Left colon (tissue), 2 donors: ENCODE results near the gene DIP2B. TPM values are rescaled to one million over a fixed set of nuclear protein-coding genes. Genes with fewer than 3 reads are reported as not detected.
A peak's percentile ranks its signal among the peaks of the same experiment; 100 is the strongest.

ENCODE experiments used
- ATAC-seq: fragments of 200-7000 bp; cut with Tn5 transposase; one replicate; pipeline ENCODE4 v1.9.1; 2020; ENCODE audit warnings: mild to moderate bottlenecking, moderate library complexity
- DNase-seq, 2 donors: peaks; one replicate each; pipeline ENCODE4 v3.0.0-alpha.2; 2020
- intact Hi-C, 2 donors: fragments of 100-400 bp; cut with DNase I in 1 of 2; cut with micrococcal nuclease in 1 of 2; formaldehyde crosslinking; loops; one replicate each; pipeline versions ENCODE4 v1.11.2 to v1.14.0; 2022; cut with DNase I, micrococcal nuclease
- total RNA-seq, 2 donors: library from RNA; stranded (reverse); fragmentation: NEBNext Ultra II Directional; extraction: Animal tissue kit (Norgen Biotek cat#: 25700); gene quantifications; one replicate each; pipeline ENCODE4 v1.2.1, GENCODE V29; 2021
- donor health status: DM: no; HTN: no; CAD: no.
- donor health status: DM: yes; HTN: yes; CAD: no.

Gene DIP2B
- total RNA-seq, 2 donors from 2014 or later, result 33.5 to 37.7 TPM

DNA sequence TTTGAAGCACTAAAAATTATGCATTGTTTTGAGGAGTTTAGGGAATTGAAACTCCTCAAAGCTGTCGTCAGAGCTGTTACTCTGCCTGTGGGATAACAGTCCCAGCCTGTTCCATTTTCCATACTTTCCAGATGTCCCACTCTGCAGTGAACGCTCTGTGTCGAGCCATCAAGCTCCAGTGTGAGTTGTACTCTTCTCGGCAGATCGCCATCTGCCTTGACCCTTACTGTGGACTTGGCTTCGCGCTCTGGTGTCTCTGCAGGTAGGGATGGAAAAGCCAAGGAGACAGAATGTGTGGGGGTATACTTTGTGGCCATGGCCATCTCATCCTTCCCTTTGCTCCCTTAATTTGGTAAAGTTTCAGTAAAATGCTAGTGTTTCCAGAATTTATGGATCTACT lies 223.6 kb downstream of the DIP2B start:
- DNase-seq (no peak), ATAC-seq (no peak)
- intact Hi-C loops, result no loop called here

DNA sequence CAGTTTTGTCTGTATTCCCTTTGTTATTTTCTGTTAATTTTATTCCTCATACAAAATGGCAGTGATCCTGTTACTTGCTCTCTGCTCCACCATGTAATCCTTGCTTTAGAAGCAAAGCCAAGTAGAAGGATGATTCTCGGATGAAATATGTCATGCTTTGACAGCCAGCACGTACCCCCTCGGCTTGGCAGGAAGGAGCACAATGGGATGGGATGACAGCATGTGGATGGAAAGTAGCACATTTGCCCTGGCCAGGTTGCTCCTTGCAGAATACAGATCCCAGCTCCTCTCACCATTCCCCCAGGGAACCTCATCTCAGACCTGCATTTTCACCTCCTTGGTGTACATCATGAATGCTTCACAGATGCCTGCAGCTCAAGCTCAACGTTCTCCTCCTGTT lies 224.1 kb downstream of the DIP2B start:
- intact Hi-C loops, result no loop called here
- no peak for DNase-seq
- no peak for ATAC-seq

DNA sequence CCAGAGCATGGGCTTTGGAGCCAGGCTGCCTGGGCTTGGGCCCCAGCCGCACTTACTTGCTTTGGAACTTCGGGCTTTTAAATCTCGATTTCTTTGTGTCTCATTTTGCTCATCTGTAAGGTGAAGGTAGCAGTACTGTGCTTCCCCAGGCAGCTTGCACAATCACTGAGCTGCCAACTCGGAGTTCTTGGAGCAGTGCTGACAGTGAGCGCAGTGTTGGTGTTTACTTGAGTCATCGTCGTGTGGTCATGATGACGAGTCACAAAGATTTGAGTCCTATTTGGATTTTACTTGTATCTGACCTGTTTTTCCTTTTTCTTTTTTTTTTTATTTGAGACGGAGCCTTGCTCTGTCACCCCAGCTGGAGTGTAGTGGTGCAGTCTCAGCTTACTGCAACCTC lies 227.8 kb downstream of the DIP2B start:
- ATAC-seq (no peak), DNase-seq (no peak)
- intact Hi-C loops, result no loop called here

DNA sequence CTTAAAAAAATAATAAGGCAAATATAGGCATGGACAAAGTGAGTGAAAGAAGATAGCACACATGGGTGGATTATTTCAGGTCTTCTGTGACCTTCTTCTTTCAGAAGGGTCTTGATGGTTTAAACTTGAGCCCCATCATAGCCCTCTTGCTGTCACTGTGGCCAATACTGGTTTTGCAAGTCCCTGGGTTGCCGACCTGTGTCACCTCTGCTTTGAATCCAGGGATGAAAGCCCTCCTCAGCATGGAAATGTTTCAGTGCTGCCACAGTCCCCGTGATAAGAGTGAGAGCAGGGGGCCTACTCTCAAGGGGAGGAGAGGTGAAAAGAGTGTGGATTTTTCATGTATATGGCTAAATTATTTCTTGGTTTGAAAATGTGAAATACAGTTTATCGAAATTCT lies 228.9 kb downstream of the DIP2B start:
- DNase-seq (no peak), ATAC-seq (no peak)
- intact Hi-C loops, result no loop called here

DNA sequence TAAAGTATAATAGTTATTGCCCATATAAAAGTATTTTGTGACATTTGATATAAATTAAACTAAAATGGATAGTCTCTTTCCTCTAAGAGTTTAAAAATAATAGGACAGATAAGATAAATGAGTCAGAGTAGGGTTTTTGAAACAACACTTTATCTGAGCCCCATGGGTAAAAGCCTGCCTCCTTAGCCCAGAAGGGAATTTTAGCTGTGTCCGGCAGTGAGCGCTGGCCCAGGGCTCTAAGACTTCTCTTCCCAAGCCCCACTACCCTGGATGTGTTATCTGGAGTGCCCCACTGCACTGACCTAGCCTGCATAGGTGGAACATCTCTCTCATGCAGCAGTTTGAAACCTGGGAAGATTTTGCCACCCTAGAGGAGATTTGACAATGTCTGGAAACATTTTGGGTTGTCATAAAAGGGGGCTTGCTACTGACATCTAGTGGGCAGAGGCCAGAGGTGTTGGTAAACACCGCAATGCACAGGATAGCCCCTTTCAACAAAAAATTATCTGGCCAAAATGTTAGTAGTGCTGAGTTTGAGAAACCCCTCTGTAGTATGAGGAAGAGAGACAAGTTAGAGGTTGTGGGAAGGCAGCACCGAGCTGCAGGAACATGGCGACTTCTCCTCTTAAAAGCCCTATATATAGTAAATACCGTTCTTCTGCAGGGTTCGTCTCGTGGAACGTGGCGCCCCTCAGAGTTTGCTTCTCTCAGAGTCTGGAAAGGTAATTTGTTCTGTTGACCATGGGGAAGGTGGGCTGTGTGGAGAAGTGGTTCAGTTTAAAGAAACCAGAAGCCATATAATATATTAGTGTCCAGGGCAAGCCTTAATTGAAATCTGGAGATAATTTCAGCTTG lies 229.9 kb downstream of the DIP2B start:
- ATAC-seq (peak; percentile 28), DNase-seq (no peak)
- intact Hi-C loops, result no loop called here

DNA sequence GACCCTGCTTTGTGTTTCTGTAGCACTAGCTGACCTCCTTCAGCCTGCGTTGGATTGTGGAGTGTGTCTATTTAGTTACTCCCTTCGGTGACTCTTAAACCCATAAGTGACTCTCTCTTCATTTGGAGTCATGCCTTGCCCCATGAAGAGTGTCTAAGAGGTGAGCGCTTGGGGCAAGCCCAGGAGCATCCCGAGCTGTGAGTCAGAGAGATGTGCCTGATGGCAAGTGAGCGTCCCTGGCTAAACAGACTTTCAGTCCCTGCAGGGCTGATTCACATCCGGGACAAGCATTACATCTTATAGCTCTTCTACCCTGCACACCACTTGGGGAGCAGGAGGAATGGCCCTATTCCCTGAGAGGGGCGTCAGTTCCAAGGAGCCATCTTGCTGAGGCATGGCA lies 234.8 kb downstream of the DIP2B start:
- ATAC-seq (no peak), DNase-seq (no peak)
- intact Hi-C loops, result no loop called here

DNA sequence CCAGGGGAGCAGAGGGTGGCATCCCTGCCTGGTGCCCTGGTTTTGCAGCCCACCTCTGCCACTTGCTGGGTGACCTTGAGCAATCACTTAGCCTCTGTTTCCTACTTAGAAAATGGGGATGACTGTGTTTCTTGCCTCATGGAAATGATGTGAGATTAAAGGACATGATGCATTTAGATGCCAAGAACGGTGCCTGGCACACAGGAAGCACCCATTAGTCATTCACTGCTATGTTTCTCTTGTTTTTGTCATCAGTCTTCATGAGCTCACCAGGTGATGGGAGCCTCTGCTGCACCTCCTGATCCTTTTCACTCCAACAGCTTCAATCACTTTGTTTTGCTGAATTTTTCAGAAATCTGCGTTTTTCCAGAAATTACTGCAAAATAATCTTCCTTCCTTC lies 235.5 kb downstream of the DIP2B start:
- intact Hi-C loops, result no loop called here
- no peak for ATAC-seq
- no peak for DNase-seq

DNA sequence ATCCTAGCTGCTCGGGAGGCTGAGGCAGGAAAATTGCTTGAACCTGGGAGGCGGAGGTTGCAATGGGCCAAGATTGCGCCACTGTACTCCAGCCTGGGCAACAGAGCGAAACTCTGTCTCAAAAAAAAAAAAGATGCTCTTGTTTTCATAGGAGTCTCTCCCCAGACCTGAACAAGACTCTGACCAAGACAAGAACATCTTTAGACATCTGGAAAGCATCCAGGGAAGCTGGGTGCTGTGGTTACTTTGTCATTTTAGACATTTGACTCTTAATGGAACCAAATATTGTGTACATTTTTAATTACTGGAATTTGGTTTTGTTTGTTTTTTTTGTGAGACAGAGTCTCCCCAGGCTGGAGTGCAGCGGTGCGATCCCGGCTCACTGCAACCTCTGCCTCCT lies 238.0 kb downstream of the DIP2B start:
- intact Hi-C loops, result no loop called here
- DNase-seq (no peak), ATAC-seq (no peak)

DNA sequence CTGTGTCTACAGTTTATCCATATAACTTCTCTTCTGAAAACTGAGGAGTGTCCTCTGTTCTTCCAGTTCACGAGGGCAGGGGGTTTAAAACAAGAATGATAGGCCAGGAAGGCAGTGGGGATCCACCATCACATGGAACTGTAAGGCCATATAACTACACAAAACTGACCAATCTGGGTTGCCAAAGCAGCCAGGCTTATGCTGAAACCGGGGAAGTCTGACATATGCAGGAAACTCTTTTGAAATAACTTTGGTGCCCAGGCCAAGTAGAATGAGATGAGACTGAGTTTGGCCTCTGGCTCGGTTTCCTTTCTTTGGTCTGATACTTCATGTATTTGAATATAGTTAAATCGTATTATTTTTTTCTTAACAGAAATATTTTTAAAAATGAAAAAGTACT lies 241.1 kb downstream of the DIP2B start:
- ATAC-seq (no peak), DNase-seq (no peak)
- intact Hi-C loops, result no loop called here

DNA sequence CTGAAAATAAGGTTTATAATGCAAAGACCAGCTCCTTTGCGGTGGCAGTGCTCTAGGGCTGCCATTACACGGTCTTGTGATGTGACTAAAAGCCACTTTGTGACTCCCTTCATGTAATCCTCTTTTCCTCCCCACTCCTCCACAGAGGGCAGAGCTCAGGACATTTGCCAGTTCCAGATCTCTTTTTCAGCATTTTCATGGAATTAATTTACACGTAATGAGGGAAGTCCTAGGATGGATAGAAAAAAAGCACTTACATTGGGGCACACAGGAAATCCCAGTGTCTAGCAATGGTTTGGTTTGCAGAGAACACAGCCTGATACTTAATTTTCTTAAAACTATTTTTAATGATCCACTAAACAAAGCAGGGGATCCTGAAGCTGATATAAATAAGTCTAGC lies 241.6 kb downstream of the DIP2B start:
- intact Hi-C loops, result no loop called here
- no peak for ATAC-seq
- no peak for DNase-seq

DNA sequence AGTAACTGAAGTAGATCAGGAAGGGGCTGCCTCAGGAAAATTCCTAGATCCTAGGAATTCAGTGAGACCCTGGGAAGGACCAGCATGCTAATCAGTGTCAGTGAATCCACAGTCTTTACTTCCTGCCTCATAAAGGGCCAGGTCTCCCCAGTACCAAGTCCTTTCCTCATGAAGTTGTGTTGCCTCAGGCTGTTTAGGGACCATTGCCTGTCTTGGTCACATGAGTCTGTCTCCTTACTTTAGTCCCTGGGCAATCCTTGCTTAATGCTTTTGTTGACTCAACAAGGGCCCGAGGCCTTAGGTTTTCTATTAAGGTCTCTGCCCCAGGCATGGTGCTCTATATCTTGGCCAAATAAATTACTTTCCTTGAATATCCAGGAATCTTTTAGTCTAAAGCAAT lies 243.0 kb downstream of the DIP2B start:
- ATAC-seq, result no peak
- intact Hi-C loops, result no loop called here
- DNase-seq, result no peak

DNA sequence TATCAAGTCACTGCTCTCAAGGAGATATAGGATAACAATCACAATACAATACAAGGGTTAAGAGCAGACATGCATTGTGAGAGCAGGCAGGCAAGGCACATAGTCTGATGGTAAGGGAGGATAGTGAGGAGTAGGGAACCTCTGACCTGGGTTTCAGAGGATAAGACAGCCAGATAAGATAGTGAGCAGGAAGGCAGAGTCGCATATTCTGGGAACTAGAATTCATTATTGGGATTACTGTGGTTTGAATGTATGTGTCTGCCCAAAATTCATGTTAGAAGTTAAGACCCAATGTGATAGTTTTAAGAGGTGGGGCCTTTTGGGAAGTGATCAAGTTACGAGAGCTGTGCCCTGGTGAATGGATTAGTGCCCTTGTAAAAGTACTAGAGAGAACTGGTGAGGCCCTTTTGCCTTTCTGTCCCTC lies 244.7 kb downstream of the DIP2B start:
- no peak for ATAC-seq

DNA sequence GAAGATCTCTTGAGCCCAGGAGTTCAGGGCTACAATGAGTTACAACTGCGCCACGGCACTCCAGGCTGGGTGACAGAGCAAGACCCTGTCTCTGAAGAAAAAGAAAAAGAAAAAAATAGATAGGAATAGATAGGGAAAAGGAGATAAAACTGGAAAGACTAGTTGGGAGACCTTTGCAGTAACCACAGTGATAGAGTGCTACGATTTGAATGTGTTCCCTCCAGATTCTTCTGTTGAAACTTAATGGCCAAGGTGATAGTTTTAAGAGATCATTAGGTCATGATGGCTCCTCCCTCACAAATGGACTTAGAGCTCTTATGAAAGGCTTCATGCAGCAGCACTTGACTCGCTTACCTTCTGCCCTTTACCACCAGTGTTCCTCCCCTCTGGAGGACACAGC lies 245.6 kb downstream of the DIP2B start:
- intact Hi-C loops, result no loop called here
- ATAC-seq, result peak; percentile 38

More for the DNA sequence above, 244.7 kb downstream of the DIP2B start:
- DNase-seq, result no peak
- intact Hi-C loops, result no loop called here

DNA sequence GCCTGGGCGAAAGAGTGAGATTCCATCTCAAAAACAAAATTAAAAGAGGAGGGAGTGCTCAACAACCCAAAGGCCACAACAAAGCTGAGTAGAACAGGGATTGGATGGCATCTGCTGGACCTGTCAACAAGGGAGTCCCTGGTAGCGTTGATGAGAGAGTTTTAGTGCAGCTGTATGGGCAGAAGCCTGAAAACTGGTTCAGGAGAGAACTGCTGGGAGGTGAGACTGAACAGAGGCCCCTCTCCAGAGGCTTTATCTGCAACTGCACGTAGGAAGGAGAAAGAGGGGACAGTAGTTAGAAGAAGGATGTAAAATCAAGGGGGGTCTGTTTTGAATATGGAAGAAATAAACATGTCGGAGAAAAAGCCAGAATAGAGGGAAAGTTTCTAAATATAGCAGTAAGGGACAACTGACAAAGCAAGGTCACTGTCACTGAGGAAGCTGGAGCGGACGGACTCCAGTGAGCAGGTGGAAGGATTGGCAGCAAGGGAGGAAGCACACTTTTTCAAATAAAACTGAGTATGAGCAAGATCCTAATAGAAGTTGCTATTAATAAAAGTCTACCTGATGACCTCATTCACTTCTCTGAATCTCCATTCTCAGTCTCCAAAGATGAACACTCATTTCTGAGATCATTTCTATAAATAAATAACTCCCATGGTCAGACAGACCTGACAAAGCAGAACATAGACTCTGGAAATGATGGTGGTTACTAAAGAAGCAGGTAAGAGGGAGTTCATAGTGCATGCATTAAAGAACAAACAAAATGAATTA lies 247.3 kb downstream of the DIP2B start:
- intact Hi-C loops, result no loop called here
- peak; percentile 10 for ATAC-seq
- no peak for DNase-seq

More for the DNA sequence above, 245.6 kb downstream of the DIP2B start:
- DNase-seq, result no peak

DNA sequence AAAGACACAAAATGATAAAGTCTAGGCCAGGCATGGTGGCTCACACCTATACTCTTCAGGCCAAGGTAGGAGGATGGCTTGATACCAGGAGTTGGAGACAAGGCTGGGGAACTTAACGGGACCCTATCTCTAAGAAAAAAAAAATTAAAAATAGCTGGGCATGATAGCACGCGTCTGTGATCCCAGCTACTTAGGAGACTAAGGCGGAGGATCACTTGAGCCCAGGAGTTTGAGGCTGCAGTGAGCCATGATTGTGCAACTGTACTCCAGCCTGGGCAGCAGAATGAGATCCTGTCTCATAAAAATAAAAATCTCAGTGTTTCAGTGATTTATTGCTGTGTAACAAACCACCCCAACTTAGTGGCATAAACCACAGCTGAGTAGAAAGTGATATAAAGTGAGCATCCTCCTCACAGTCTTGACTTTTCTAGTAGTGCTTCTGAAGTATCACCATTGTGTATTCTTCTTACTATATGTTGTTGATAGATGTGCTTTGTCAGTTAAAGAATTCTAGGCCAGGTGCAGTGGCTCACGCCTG lies 248.5 kb downstream of the DIP2B start:
- ATAC-seq, result peak; percentile 13
- DNase-seq, result no peak
- intact Hi-C loops, result no loop called here

DNA sequence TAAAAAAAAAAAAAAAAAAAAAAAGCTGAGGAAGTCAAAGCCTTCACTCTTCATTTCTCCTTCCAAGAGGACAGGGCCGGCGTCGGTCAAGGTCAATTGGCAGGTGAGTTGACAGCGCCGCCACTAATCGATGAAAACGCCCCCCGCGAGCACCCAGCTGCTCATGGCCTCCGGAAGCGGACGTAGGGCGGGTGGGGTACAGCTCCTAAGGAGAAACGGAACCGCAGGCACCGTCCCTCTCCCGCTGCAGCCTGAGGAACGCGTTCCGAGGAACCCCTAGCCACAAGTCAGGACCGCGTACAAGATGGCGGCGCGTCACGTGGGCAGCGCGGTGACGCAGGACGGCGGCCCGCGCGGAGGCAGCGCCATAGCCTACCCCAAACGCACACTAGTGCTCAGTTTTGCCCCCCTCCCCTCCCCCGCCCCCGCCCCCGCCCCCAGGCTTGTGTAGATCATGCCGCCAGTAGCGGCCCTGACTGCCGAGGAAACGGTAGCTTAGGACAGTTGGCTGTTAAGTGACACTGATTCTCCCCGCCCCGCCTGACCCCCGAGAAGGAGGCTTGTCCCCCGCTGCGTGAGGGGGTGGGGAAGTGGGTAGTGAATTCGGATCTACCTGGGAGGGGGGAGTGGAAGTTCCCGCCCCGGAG lies 259.0 kb downstream of the DIP2B start, which contains the start of gene ATF1:
ATF1 (plus strand) TSS at position 463 of the 647 bp plus-strand sequence. CDS start 16,045 bp downstream, outside the sequence.
- peak; percentile 91 to 92 for DNase-seq
- peak; percentile 83 for ATAC-seq
- intact Hi-C loops, result loop anchor here in 1 of 2 donors (10.0 kb wide), 1 partner anchor 161 kb away; a partner anchor contains a TSS

DNA sequence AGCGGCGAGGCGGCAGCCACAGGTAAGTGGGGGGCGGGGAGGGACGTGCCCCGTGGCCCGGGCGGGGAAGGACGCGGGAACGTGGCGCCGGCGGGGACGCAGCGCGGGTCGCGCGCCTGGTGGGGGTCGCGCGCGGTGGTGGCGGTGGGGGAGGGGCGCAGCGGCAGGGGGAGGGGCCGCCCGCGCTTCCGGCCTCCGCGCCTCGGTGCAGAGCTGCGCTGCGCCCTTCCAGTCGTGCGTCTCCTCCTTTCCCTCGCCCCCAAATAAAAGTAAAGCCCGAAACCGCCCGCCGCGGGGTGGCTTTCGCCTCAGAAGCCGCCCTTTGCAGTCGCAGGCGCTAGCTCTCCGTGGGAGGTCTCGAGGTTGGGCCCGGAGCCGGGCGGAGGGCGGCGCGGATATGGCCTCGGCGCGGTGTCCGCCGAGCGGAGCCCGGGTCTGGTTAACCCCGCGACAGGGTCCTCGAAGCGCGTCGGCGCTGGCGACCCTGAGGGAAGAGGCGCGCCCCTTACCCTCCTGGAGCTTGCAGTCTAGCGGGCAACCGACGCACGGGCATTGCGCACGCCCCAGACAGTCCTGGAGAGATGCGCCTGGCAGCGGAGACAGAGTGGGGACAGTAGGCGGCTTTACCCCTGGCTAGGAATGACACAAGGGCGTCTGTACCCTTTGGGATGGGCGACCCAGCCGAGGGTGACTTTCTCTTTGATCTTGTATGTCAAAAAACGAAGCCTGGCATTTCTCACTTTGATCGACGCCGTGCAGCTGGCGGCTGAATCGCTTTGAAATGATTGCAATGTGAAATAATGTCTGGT lies 259.7 kb downstream of the DIP2B start:
- peak; percentile 49 to 62 for DNase-seq
- peak; percentile 61 for ATAC-seq
- intact Hi-C loops, result loop anchor here in 1 of 2 donors (5.0 to 10.0 kb wide), 2 partner anchors 160 to 223 kb away; a partner anchor contains a TSS
